IMR-90 (cell line): ENCODE measurements around the gene ARFGEF3. TPM values are rescaled to one million over a fixed set of nuclear protein-coding genes. Genes with fewer than 3 reads are reported as not detected.

Experiments used
- ATAC-seq: fragments of 200-7000 bp; cut with Tn5 transposase; 2 replicates; pipeline ENCODE4 v1.9.1; 2020; ENCODE audit warnings: low read depth, mild to moderate bottlenecking, moderate library complexity
- BruUV-seq: library from RNA; stranded (reverse); fragments of 400-500 nt; replicated peaks from 2 replicates; lab custom pipeline; 2021; lab: Mats Ljungman, UMichigan
- CTCF ChIA-PET: fragments of 300-600 bp; formaldehyde crosslinking; extraction: SDS; loops from one replicate; lab custom pipeline; 2021; ENCODE audit warnings: antibody characterized with exemption; lab: Yijun Ruan, JAX
- POLR2A ChIA-PET: fragments of 300-600 bp; sonication (Branson Sonifier 250); formaldehyde crosslinking; loops from one replicate; lab custom pipeline; 2022; ENCODE audit warnings: antibody characterized with exemption; ENCODE audit not compliant: unreplicated experiment; lab: Charles Lee
- DNase-seq: peaks from one replicate; pipeline ENCODE4 v3.0.0; 2013
- H2AFZ ChIP-seq: replicated peaks from 2 replicates; pipeline ENCODE3; 2013; ENCODE audit warnings: low read length, mild to moderate bottlenecking; ENCODE audit not compliant: poor library complexity
- H2AK5ac ChIP-seq: 2 replicates; pipeline ENCODE4 v1.6.1; 2013; ENCODE audit warnings: low read depth, low read length, inconsistent platforms
- H2AK9ac ChIP-seq: replicated peaks from 2 replicates; pipeline ENCODE3; 2013; ENCODE audit warnings: mild to moderate bottlenecking, low read depth, low read length, moderate library complexity; ENCODE audit not compliant: poor library complexity
- H2BK120ac ChIP-seq: 2 replicates; pipeline ENCODE4 v1.6.1; 2013; ENCODE audit warnings: low read depth, low read length, inconsistent platforms
- H2BK15ac ChIP-seq: 3 replicates; pipeline ENCODE4 v1.6.1; 2013; ENCODE audit warnings: low read depth, low read length, inconsistent platforms
- H2BK20ac ChIP-seq: 2 replicates; pipeline ENCODE4 v1.6.1; 2013; ENCODE audit warnings: low read depth, mild to moderate bottlenecking, inconsistent platforms, low read length, moderate library complexity
- H2BK5ac ChIP-seq: 2 replicates; pipeline ENCODE4 v1.6.1; 2013; ENCODE audit warnings: mild to moderate bottlenecking, low read depth, low read length, inconsistent platforms; ENCODE audit not compliant: poor library complexity, severe bottlenecking
- H3K14ac ChIP-seq: replicated peaks from 2 replicates; pipeline ENCODE4 v1.6.1; 2013; ENCODE audit warnings: low read depth, low read length, inconsistent platforms
- H3K18ac ChIP-seq: 2 replicates; pipeline ENCODE4 v1.6.1; 2013; ENCODE audit warnings: low read depth, low read length, control low read depth
- H3K23ac ChIP-seq: 2 replicates; pipeline ENCODE4 v1.6.1; 2013; ENCODE audit warnings: low read depth, low read length, inconsistent platforms
- H3K27ac ChIP-seq: 2 replicates; pipeline ENCODE4 v1.5.1; 2013; ENCODE audit warnings: mild to moderate bottlenecking, control low read depth, low read length; ENCODE audit not compliant: insufficient read depth
- H3K27me3 ChIP-seq: 2 replicates; pipeline ENCODE4 v1.6.1; 2013; ENCODE audit warnings: low read length; ENCODE audit not compliant: control insufficient read depth, insufficient read depth
- H3K36me3 ChIP-seq: 2 replicates; pipeline ENCODE4 v1.6.1; 2013; ENCODE audit warnings: low read length, mixed read lengths; ENCODE audit not compliant: control insufficient read depth, insufficient read depth
- H3K4ac ChIP-seq: 2 replicates; pipeline ENCODE4 v1.6.1; 2013; ENCODE audit warnings: low read depth, low read length, inconsistent platforms
- H3K4me1 ChIP-seq: 2 replicates; pipeline ENCODE4 v1.6.1; 2013; ENCODE audit warnings: low read length, mixed read lengths; ENCODE audit not compliant: control insufficient read depth, insufficient read depth
- H3K4me2 ChIP-seq: 2 replicates; pipeline ENCODE4 v1.6.1; 2013; ENCODE audit warnings: low read depth, mild to moderate bottlenecking, control low read depth, low read length, moderate library complexity
- H3K4me3 ChIP-seq: 2 replicates; pipeline ENCODE4 v1.5.1; 2013; ENCODE audit warnings: low read depth, mild to moderate bottlenecking, control low read depth, low read length, moderate library complexity; ENCODE audit not compliant: insufficient read depth
- H3K56ac ChIP-seq: 2 replicates; pipeline ENCODE4 v1.6.1; 2013; ENCODE audit warnings: low read length, inconsistent platforms; ENCODE audit not compliant: insufficient read depth; ENCODE audit errors: extremely low read depth
- H3K79me1 ChIP-seq, 2 experiments: 2 replicates each; pipeline ENCODE4 v1.6.1; 2013; ENCODE audit warnings: low read length in 2 of 2, inconsistent platforms in 1 of 2, low read depth in 1 of 2
- H3K9ac ChIP-seq: 2 replicates; pipeline ENCODE4 v1.6.1; 2013; ENCODE audit warnings: low read depth, low read length, control low read depth
- H3K9me1 ChIP-seq: 2 replicates; pipeline ENCODE4 v1.6.1; 2013; ENCODE audit warnings: low read length, inconsistent platforms; ENCODE audit not compliant: insufficient read depth
- H3K9me3 ChIP-seq: 2 replicates; pipeline ENCODE4 v1.6.1; 2013; ENCODE audit warnings: low read length; ENCODE audit not compliant: control insufficient read depth, insufficient read depth
- H4K20me1 ChIP-seq: 2 replicates; pipeline ENCODE4 v1.6.1; 2013; ENCODE audit warnings: low read length, inconsistent platforms; ENCODE audit not compliant: insufficient read depth
- H4K5ac ChIP-seq: 2 replicates; pipeline ENCODE4 v1.6.1; 2013; ENCODE audit warnings: mild to moderate bottlenecking, low read depth, low read length, control low read depth
- H4K8ac ChIP-seq, 2 experiments: 2 replicates each; pipeline ENCODE4 v1.6.1; 2013; ENCODE audit warnings: low read depth in 2 of 2, low read length in 2 of 2, control low read depth in 1 of 2, inconsistent platforms in 1 of 2
- H4K91ac ChIP-seq: 2 replicates; pipeline ENCODE4 v1.6.1; 2013; ENCODE audit warnings: low read depth, low read length, inconsistent platforms; ENCODE audit not compliant: insufficient read depth
- BHLHE40 ChIP-seq: fragments of 150-350 bp; IDR thresholded peaks from 2 replicates; pipeline ENCODE4 v1.6.1; 2016; ENCODE audit warnings: mild to moderate bottlenecking, low read depth, low read length
- CHD1 ChIP-seq: IDR thresholded peaks from 2 replicates; pipeline ENCODE4 v1.6.1; 2012; ENCODE audit warnings: low read depth, low read length, improper control_type of control experiment
- ELK1 ChIP-seq: fragments of 150-350 bp; IDR thresholded peaks from 2 replicates; pipeline ENCODE4 v1.6.1; 2016; ENCODE audit warnings: low read depth, mild to moderate bottlenecking, low read length, moderate library complexity, borderline replicate concordance
- RCOR1 ChIP-seq: IDR thresholded peaks from 2 replicates; pipeline ENCODE4 v1.6.1; 2012; ENCODE audit warnings: mild to moderate bottlenecking, low read length, improper control_type of control experiment; ENCODE audit not compliant: insufficient replicate concordance
- SMC3 ChIP-seq: fragments of 150-350 bp; IDR thresholded peaks from 2 replicates; pipeline ENCODE4 v1.6.1; 2016; ENCODE audit warnings: low read depth, mild to moderate bottlenecking, antibody characterized with exemption, low read length, moderate library complexity
- WGBS, 2 experiments: methylation state at CpG; one replicate each; pipeline versions ENCODE4 v1.1.5 to v1.1.7; 2013; ENCODE audit warnings: missing lambda C conversion rate in 2 of 2; ENCODE audit not compliant: insufficient read length in 1 of 2; ENCODE audit errors: extremely low coverage in 2 of 2; 5-methylcytosine and 5-hydroxymethylcytosine counted together
- dilution Hi-C: fragments of 300-500 bp; cut with HindIII; formaldehyde crosslinking; loops from one replicate; pipeline ENCODE4 v1.14.3; 2018; ENCODE audit warnings: low sequenced_read_pairs; ENCODE audit not compliant: unreplicated experiment
- in situ Hi-C: fragments of 300-500 bp; cut with MboI; formaldehyde crosslinking; loops from 3 replicates; pipeline ENCODE4 v1.14.3; 2019; ENCODE audit warnings: low sequenced_read_pairs, inconsistent platforms, mixed read lengths
- intact Hi-C: fragments of 100-400 bp; cut with micrococcal nuclease; formaldehyde crosslinking; loops from 2 replicates; pipeline ENCODE4 v1.10.0; 2022
- polyA plus RNA-seq, 3 experiments: library from polyadenylated mRNA; depleted of rRNA; stranded (reverse); fragments of >200 nt; gene quantifications; 2 replicates each; pipeline ENCODE4 v1.2.3, GENCODE V29; 2012; ENCODE audit warnings: low replicate concordance in 1 of 3
- total RNA-seq: library from RNA; depleted of rRNA; stranded (reverse); fragments of >200 nt; gene quantifications from 2 replicates; pipeline ENCODE4 v1.2.3, GENCODE V29; 2012

ARFGEF3 gene
- total and polyA plus RNA-seq, 2 of the 4 experiments (the other 2 are of a cell fraction) = under 0.01 to 0.02 TPM

GRCh38 chr6:138261116-138261780, 99.5 kb downstream of the ARFGEF3 start:
- no peak overlapping the region for H2BK5ac ChIP-seq
- no peak overlapping the region for H3K4ac ChIP-seq
- no peak for DNase-seq
- no peak overlapping the region for H3K27ac ChIP-seq
- no peak overlapping the region for H3K56ac ChIP-seq
- peaks cover 14% of the 10 kb centered on the region for H3K27me3 ChIP-seq
- H3K18ac ChIP-seq = no peak overlapping the region
- no peak overlapping the region for H3K4me2 ChIP-seq
- H4K8ac ChIP-seq = no peak overlapping the region
- TF ChIP-seq BHLHE40 (no peak), CHD1 (no peak), RCOR1 (no peak), ELK1 (no peak), SMC3 (no peak)
- H4K5ac ChIP-seq = no peak overlapping the region
- H3K9me3 ChIP-seq = no peaks in the 10 kb centered on the region
- CTCF ChIA-PET = no interaction called here
- H2BK120ac ChIP-seq = no peak overlapping the region
- H3K4me3 ChIP-seq = no peak overlapping the region
- no CpG with 5 or more reads among the region's 2 CpGs for WGBS, 2 experiments
- in situ Hi-C loops = no loop called here
- BruUV-seq = no TSS peak
- no peak overlapping the region for H3K23ac ChIP-seq
- H3K14ac ChIP-seq = no peak overlapping the region
- no peak overlapping the region for H2AK9ac ChIP-seq
- intact Hi-C loops = no loop called here
- H3K4me1 ChIP-seq = no peaks in the 10 kb centered on the region
- no peaks in the 10 kb centered on the region for H3K36me3 ChIP-seq
- no peak for ATAC-seq
- H4K20me1 ChIP-seq = no peaks in the 10 kb centered on the region; the same call in 1 of the 2 replicates
- H3K79me1 ChIP-seq = no peaks in the 10 kb centered on the region
- dilution Hi-C loops = no loop called here
- H3K9me1 ChIP-seq = no peaks in the 10 kb centered on the region
- no peak overlapping the region for H3K9ac ChIP-seq
- no peak overlapping the region for H2AK5ac ChIP-seq
- H2AFZ ChIP-seq = no peak overlapping the region
- POLR2A ChIA-PET = no interaction called here
- no peak overlapping the region for H2BK20ac ChIP-seq
- no peak overlapping the region for H4K91ac ChIP-seq
- no peak overlapping the region for H2BK15ac ChIP-seq
